HTERT RPE-1 (cell line): ENCODE measurements around the gene FLRT3.

Source experiments
- in situ Hi-C: fragments of 300-500 bp; cut with MboI; formaldehyde crosslinking; loops from 4 replicates; pipeline ENCODE4 v1.14.3; 2020; ENCODE audit warnings: low sequenced_read_pairs

FLRT3 gene

GRCh38 chr20:14331646-14332045 is 5.8 kb downstream of the FLRT3 start:
- in situ Hi-C loops, result no loop called here

- in situ Hi-C loops, result no loop called here
Observed at GRCh38 chr20:14319704-14320103, 17.7 kb downstream of the FLRT3 start.

GRCh38 chr20:14313341-14314020 is 23.9 kb downstream of the FLRT3 start:
- in situ Hi-C loops, result no loop called here

GRCh38 chr20:14312001-14312400 is 25.4 kb downstream of the FLRT3 start:
- in situ Hi-C loops, result no loop called here

- in situ Hi-C loops, result no loop called here
Observed at GRCh38 chr20:14310977-14311627, 26.3 kb downstream of the FLRT3 start.

- in situ Hi-C loops, result no loop called here
Observed at GRCh38 chr20:14307956-14308355, 29.5 kb downstream of the FLRT3 start.

- in situ Hi-C loops, result no loop called here
Observed at GRCh38 chr20:14304472-14304871, 32.9 kb downstream of the FLRT3 start.

- in situ Hi-C loops, result no loop called here
Observed at GRCh38 chr20:14303651-14304050, 33.8 kb downstream of the FLRT3 start.

- in situ Hi-C loops, result no loop called here
Observed at GRCh38 chr20:14303106-14303505, 34.3 kb downstream of the FLRT3 start.

GRCh38 chr20:14299831-14300230 is 37.6 kb downstream of the FLRT3 start:
- in situ Hi-C loops, result no loop called here

GRCh38 chr20:14295770-14296309 is 41.6 kb downstream of the FLRT3 start:
- in situ Hi-C loops, result no loop called here

- in situ Hi-C loops, result no loop called here
Observed at GRCh38 chr20:14295238-14295637, 42.2 kb downstream of the FLRT3 start.

- in situ Hi-C loops, result no loop called here
Observed at GRCh38 chr20:14291502-14291901, 45.9 kb downstream of the FLRT3 start.

- in situ Hi-C loops, result no loop called here
Observed at GRCh38 chr20:14288341-14289330, 48.8 kb downstream of the FLRT3 start.

- in situ Hi-C loops, result no loop called here
Observed at GRCh38 chr20:14284443-14284842, 53.0 kb downstream of the FLRT3 start.

- in situ Hi-C loops, result no loop called here
Observed at GRCh38 chr20:14282140-14282539, 55.3 kb downstream of the FLRT3 start.
